Hepatocyte (in vitro differentiated cells): Measurements from ENCODE around the gene SETBP1. TPM values are rescaled to one million over a fixed set of nuclear protein-coding genes. Genes with fewer than 3 reads are reported as not detected.
A peak's percentile ranks its signal among the peaks of the same experiment; 100 is the strongest.

Experiments used
- DNase-seq: peaks from one replicate; pipeline ENCODE4 v3.0.0-alpha.2; 2016; ENCODE audit warnings: low spot score
- H2AFZ ChIP-seq: fragments of 200-600 bp; sonication (generic); 2 replicates; pipeline ENCODE4 v1.6.0; 2016; ENCODE audit warnings: antibody characterized with exemption, mild to moderate bottlenecking
- H3K27ac ChIP-seq: fragments of 200-600 bp; sonication (generic); 2 replicates; pipeline ENCODE4 v1.5.1; 2016; ENCODE audit warnings: mild to moderate bottlenecking
- H3K27me3 ChIP-seq: fragments of 200-600 bp; sonication (generic); 2 replicates; pipeline ENCODE4 v1.6.1; 2016
- H3K36me3 ChIP-seq: fragments of 200-600 bp; sonication (generic); replicated peaks from 2 replicates; pipeline ENCODE4 v1.5.1; 2016; ENCODE audit warnings: low read depth; ENCODE audit not compliant: insufficient read depth
- H3K4me1 ChIP-seq: fragments of 200-600 bp; sonication (generic); 2 replicates; pipeline ENCODE4 v1.5.1; 2016; ENCODE audit warnings: mild to moderate bottlenecking, moderate library complexity; ENCODE audit not compliant: insufficient read depth
- H3K4me2 ChIP-seq: fragments of 200-600 bp; sonication (generic); 2 replicates; pipeline ENCODE4 v1.6.0; 2016
- H3K4me3 ChIP-seq: fragments of 200-600 bp; sonication (generic); 2 replicates; pipeline ENCODE4 v1.5.1; 2016; ENCODE audit warnings: mild to moderate bottlenecking
- H3K79me2 ChIP-seq: fragments of 200-600 bp; sonication (generic); 2 replicates; pipeline ENCODE4 v1.6.0; 2017; ENCODE audit warnings: mild to moderate bottlenecking
- H3K9me2 ChIP-seq: fragments of 200-600 bp; sonication (generic); replicated peaks from 2 replicates; pipeline ENCODE4 v1.6.0; 2017; ENCODE audit warnings: mild to moderate bottlenecking; ENCODE audit not compliant: insufficient read depth
- H3K9me3 ChIP-seq: fragments of 200-600 bp; sonication (generic); 2 replicates; pipeline ENCODE4 v1.5.1; 2016; ENCODE audit warnings: low read depth, mild to moderate bottlenecking
- H4K20me1 ChIP-seq: fragments of 200-600 bp; sonication (generic); 2 replicates; pipeline ENCODE4 v1.6.0; 2016; ENCODE audit warnings: mild to moderate bottlenecking; ENCODE audit not compliant: insufficient read depth, poor library complexity, severe bottlenecking
- EZH2 ChIP-seq: fragments of 200-600 bp; sonication (generic); IDR thresholded peaks from 2 replicates; pipeline ENCODE4 v1.6.1; 2016; ENCODE audit warnings: antibody characterized with exemption, mild to moderate bottlenecking, borderline replicate concordance
- EZH2phosphoT487 ChIP-seq: fragments of 200-600 bp; sonication (generic); IDR thresholded peaks from one replicate; pipeline ENCODE4 v1.6.1; 2018; ENCODE audit warnings: antibody characterized with exemption, mild to moderate bottlenecking, low read depth, moderate library complexity; ENCODE audit not compliant: unreplicated experiment, severe bottlenecking
- WGBS: methylation state at CpG from one replicate; pipeline ENCODE4 v1.1.6; 2016; ENCODE audit warnings: low lambda C conversion rate; ENCODE audit errors: missing lambda C conversion rate; 5-methylcytosine and 5-hydroxymethylcytosine counted together
- polyA plus RNA-seq: library from polyadenylated mRNA; unstranded; fragments of >200 nt; fragmentation: Nextera tagmentation; extraction: Ambion mirVana; gene quantifications from 2 replicates; pipeline ENCODE4 v1.2.1, GENCODE V29; 2016
- total RNA-seq: library from RNA; depleted of rRNA; stranded (reverse); fragments of >200 nt; gene quantifications from 2 replicates; pipeline ENCODE4 v1.2.3, GENCODE V29; 2014
- TF ChIP-seq, protein P1 (sequence below): fragments of 200-600 bp; sonication (generic); IDR thresholded peaks from 2 replicates; pipeline ENCODE4 v1.5.1; 2016; ENCODE audit warnings: antibody characterized with exemption, mild to moderate bottlenecking; ENCODE audit not compliant: poor library complexity

The SETBP1 gene
- total and polyA plus RNA-seq, 2 experiments from 2014 or later, result 10.3 to 21.1 TPM

- no peaks in the 10 kb centered on the region for H3K27me3 ChIP-seq
- peak overlapping the region; percentile 97 for H3K4me3 ChIP-seq
- H4K20me1 ChIP-seq, result no peaks in the 10 kb centered on the region
- TF ChIP-seq EZH2phosphoT487, result no peak
- TF ChIP-seq, protein P1, sequence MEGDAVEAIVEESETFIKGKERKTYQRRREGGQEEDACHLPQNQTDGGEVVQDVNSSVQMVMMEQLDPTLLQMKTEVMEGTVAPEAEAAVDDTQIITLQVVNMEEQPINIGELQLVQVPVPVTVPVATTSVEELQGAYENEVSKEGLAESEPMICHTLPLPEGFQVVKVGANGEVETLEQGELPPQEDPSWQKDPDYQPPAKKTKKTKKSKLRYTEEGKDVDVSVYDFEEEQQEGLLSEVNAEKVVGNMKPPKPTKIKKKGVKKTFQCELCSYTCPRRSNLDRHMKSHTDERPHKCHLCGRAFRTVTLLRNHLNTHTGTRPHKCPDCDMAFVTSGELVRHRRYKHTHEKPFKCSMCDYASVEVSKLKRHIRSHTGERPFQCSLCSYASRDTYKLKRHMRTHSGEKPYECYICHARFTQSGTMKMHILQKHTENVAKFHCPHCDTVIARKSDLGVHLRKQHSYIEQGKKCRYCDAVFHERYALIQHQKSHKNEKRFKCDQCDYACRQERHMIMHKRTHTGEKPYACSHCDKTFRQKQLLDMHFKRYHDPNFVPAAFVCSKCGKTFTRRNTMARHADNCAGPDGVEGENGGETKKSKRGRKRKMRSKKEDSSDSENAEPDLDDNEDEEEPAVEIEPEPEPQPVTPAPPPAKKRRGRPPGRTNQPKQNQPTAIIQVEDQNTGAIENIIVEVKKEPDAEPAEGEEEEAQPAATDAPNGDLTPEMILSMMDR, result no peak
- TF ChIP-seq EZH2, result no peak
- peak overlapping the region; percentile 99 for H3K27ac ChIP-seq
- DNase-seq, result peak; percentile 77
- no peak overlapping the region for H2AFZ ChIP-seq
- peak overlapping the region; percentile 88 for H3K4me2 ChIP-seq
- H3K36me3 ChIP-seq, result no peaks in the 10 kb centered on the region
- no peaks in the 10 kb centered on the region for H3K9me2 ChIP-seq
- peaks cover 16% of the 10 kb centered on the region for H3K4me1 ChIP-seq
- peaks cover 47% of the 10 kb centered on the region for H3K79me2 ChIP-seq
- H3K9me3 ChIP-seq, result no peaks in the 10 kb centered on the region
- 4% methylated on average over 14 of the region's 41 CpGs for WGBS
These were observed 795 bp upstream of the SETBP1 start for GRCh38 chr18:44679914-44680272.

- no peaks in the 10 kb centered on the region for H3K36me3 ChIP-seq
- H3K9me3 ChIP-seq, result no peaks in the 10 kb centered on the region
- H3K27ac ChIP-seq, result peak overlapping the region; percentile 99
- H3K27me3 ChIP-seq, result no peaks in the 10 kb centered on the region
- H3K4me1 ChIP-seq, result peaks cover 16% of the 10 kb centered on the region
- peaks cover 62% of the 10 kb centered on the region for H3K79me2 ChIP-seq
- peak overlapping the region; percentile 27 for H2AFZ ChIP-seq
- peak overlapping the region; percentile 97 for H3K4me3 ChIP-seq
- H3K4me2 ChIP-seq, result peak overlapping the region; percentile 88
- TF ChIP-seq, protein P1, result no peak
- TF ChIP-seq EZH2 (no peak), EZH2phosphoT487 (no peak)
- DNase-seq, result no peak
- WGBS, result 6% methylated on average over 23 of the region's 24 CpGs
- H4K20me1 ChIP-seq, result no peaks in the 10 kb centered on the region
- no peaks in the 10 kb centered on the region for H3K9me2 ChIP-seq
These were observed 635 bp downstream of the SETBP1 start for GRCh38 chr18:44681076-44681970.

GRCh38 chr18:44682201-44682870 is 1.6 kb downstream of the SETBP1 start:
- DNase-seq, result peak; percentile 34
- WGBS, result 28% methylated on average over 12 of the region's 12 CpGs
- peak overlapping the region; percentile 97 for H3K4me3 ChIP-seq

More at GRCh38 chr18:44682201-44682870, 1.6 kb downstream of the SETBP1 start:
- Histone ChIP-seq H4K20me1 (no peaks in the 10 kb centered on the region), H3K9me3 (no peaks in the 10 kb centered on the region), H3K4me1 (peaks cover 16% of the 10 kb centered on the region), H3K4me2 (peak overlapping the region; percentile 88), H3K27ac (peak overlapping the region; percentile 99), H3K36me3 (no peaks in the 10 kb centered on the region), H3K9me2 (no peaks in the 10 kb centered on the region), H3K79me2 (peaks cover 72% of the 10 kb centered on the region), H2AFZ (no peak overlapping the region), H3K27me3 (no peaks in the 10 kb centered on the region)
- TF ChIP-seq EZH2 (no peak), EZH2phosphoT487 (no peak)
- TF ChIP-seq, protein P1, result no peak
